H9 (cell line): ENCODE measurements around the gene MORC1. TPM values are rescaled to one million over a fixed set of nuclear protein-coding genes. Genes with fewer than 3 reads are reported as not detected.

ENCODE experiments used
- DNase-seq: peaks from one replicate; pipeline ENCODE4 v3.0.0-alpha.2; 2017
- H2AFZ ChIP-seq: one replicate; pipeline ENCODE4 v1.6.1; 2013; ENCODE audit warnings: mild to moderate bottlenecking, low read length, control low read depth, moderate library complexity
- H2AK5ac ChIP-seq: 2 replicates; pipeline ENCODE4 v1.6.1; 2013; ENCODE audit warnings: low read length, control low read depth, mixed read lengths; ENCODE audit not compliant: insufficient read length
- H2BK120ac ChIP-seq: one replicate; pipeline ENCODE4 v1.6.1; 2013; ENCODE audit warnings: low read depth, mild to moderate bottlenecking, low read length, control low read depth, inconsistent platforms; ENCODE audit not compliant: poor library complexity, severe bottlenecking
- H2BK12ac ChIP-seq: 2 replicates; pipeline ENCODE4 v1.6.1; 2013; ENCODE audit warnings: low read length, control low read depth, mixed read lengths, low read depth; ENCODE audit not compliant: insufficient read length
- H2BK15ac ChIP-seq: 2 replicates; pipeline ENCODE4 v1.6.1; 2013; ENCODE audit warnings: low read depth, low read length, control low read depth
- H2BK20ac ChIP-seq: one replicate; pipeline ENCODE4 v1.6.1; 2013; ENCODE audit warnings: low read depth, mild to moderate bottlenecking, low read length, control low read depth, inconsistent platforms; ENCODE audit not compliant: poor library complexity, severe bottlenecking
- H2BK5ac ChIP-seq: 2 replicates; pipeline ENCODE4 v1.6.1; 2013; ENCODE audit warnings: low read length, control low read depth, mixed read lengths; ENCODE audit not compliant: insufficient read length
- H3K14ac ChIP-seq: 2 replicates; pipeline ENCODE4 v1.6.1; 2013; ENCODE audit warnings: low read length, control low read depth; ENCODE audit not compliant: insufficient read depth
- H3K18ac ChIP-seq: 2 replicates; pipeline ENCODE4 v1.6.1; 2013; ENCODE audit warnings: low read depth, mild to moderate bottlenecking, mixed read lengths, low read length, control low read depth; ENCODE audit not compliant: insufficient read length
- H3K23ac ChIP-seq: 2 replicates; pipeline ENCODE4 v1.6.1; 2013; ENCODE audit warnings: low read length, control low read depth, mixed read lengths, low read depth; ENCODE audit not compliant: insufficient read length
- H3K23me2 ChIP-seq: 2 replicates; pipeline ENCODE4 v1.6.1; 2013; ENCODE audit warnings: low read depth, mild to moderate bottlenecking, mixed read lengths, low read length, control low read depth; ENCODE audit not compliant: insufficient read length, poor library complexity, severe bottlenecking
- H3K27ac ChIP-seq: 2 replicates; pipeline ENCODE4 v1.5.1; 2013; ENCODE audit warnings: low read length, control low read depth, mixed read lengths, low read depth; ENCODE audit not compliant: insufficient read length
- H3K27me3 ChIP-seq: 2 replicates; pipeline ENCODE4 v1.6.1; 2013; ENCODE audit warnings: low read length, control low read depth, inconsistent platforms; ENCODE audit not compliant: insufficient read depth
- H3K4ac ChIP-seq: 2 replicates; pipeline ENCODE4 v1.6.1; 2013; ENCODE audit warnings: low read depth, mild to moderate bottlenecking, control low read depth, inconsistent platforms, low read length, moderate library complexity
- H3K4me1 ChIP-seq: 2 replicates; pipeline ENCODE4 v1.6.1; 2013; ENCODE audit warnings: low read length, control low read depth, inconsistent platforms; ENCODE audit not compliant: insufficient read depth
- H3K4me2 ChIP-seq: 2 replicates; pipeline ENCODE4 v1.6.1; 2013; ENCODE audit warnings: low read length, control low read depth, mixed read lengths; ENCODE audit not compliant: insufficient read length, insufficient read depth
- H3K56ac ChIP-seq: 2 replicates; pipeline ENCODE4 v1.6.1; 2013; ENCODE audit warnings: low read depth, mild to moderate bottlenecking, mixed read lengths, low read length, control low read depth; ENCODE audit not compliant: insufficient read length
- H3K79me1 ChIP-seq: 2 replicates; pipeline ENCODE4 v1.6.1; 2013; ENCODE audit warnings: low read depth, mild to moderate bottlenecking, moderate library complexity, low read length, control low read depth, inconsistent platforms; ENCODE audit not compliant: insufficient read depth, poor library complexity, severe bottlenecking
- H3K79me2 ChIP-seq: 2 replicates; pipeline ENCODE4 v1.6.1; 2013; ENCODE audit warnings: low read length, control low read depth, inconsistent platforms; ENCODE audit not compliant: insufficient read depth
- H3K9ac ChIP-seq: 2 replicates; pipeline ENCODE4 v1.6.1; 2013; ENCODE audit warnings: low read length, control low read depth, mixed read lengths; ENCODE audit not compliant: insufficient read length; ENCODE audit errors: extremely low read depth
- H3K9me3 ChIP-seq: one replicate; pipeline ENCODE4 v1.6.1; 2013; ENCODE audit warnings: low read depth, low read length, inconsistent platforms; ENCODE audit not compliant: control insufficient read depth
- H3T11ph ChIP-seq: one replicate; pipeline ENCODE4 v1.6.1; 2013; ENCODE audit warnings: mild to moderate bottlenecking, low read length, control low read depth, inconsistent platforms
- H4K20me1 ChIP-seq: one replicate; pipeline ENCODE4 v1.6.1; 2013; ENCODE audit not compliant: control insufficient read depth, insufficient read length, insufficient read depth
- H4K5ac ChIP-seq: 2 replicates; pipeline ENCODE4 v1.6.1; 2013; ENCODE audit warnings: low read depth, mild to moderate bottlenecking, mixed read lengths, low read length, control low read depth; ENCODE audit not compliant: insufficient read length
- H4K8ac ChIP-seq: replicated peaks from 2 replicates; pipeline ENCODE4 v1.6.1; 2013; ENCODE audit warnings: low read length, control low read depth, mixed read lengths, low read depth; ENCODE audit not compliant: insufficient read length
- H4K91ac ChIP-seq: 2 replicates; pipeline ENCODE4 v1.6.1; 2013; ENCODE audit warnings: low read depth, mild to moderate bottlenecking, moderate library complexity, mixed read lengths, low read length, control low read depth; ENCODE audit not compliant: insufficient read length
- H3K27ac Mint-ChIP-seq, 3 experiments: 2 replicates in 2 of 3; 3 replicates in 1 of 3; pipeline ENCODE4 v1.8.0; 2020 to 2021; ENCODE audit warnings: mixed read lengths in 3 of 3, mild to moderate bottlenecking in 1 of 3, moderate library complexity in 1 of 3
- H3K27me3 Mint-ChIP-seq: 2 replicates; pipeline ENCODE4 v1.8.0; 2021; ENCODE audit warnings: low read depth, mild to moderate bottlenecking, moderate library complexity, mixed read lengths
- H3K36me3 Mint-ChIP-seq, 3 experiments: 2 replicates in 2 of 3; 3 replicates in 1 of 3; pipeline ENCODE4 v1.8.0; 2020 to 2021; ENCODE audit warnings: low read depth in 3 of 3, mixed read lengths in 3 of 3; ENCODE audit not compliant: insufficient read depth in 1 of 3
- H3K4me1 Mint-ChIP-seq, 2 experiments: 2 replicates each; pipeline ENCODE4 v1.8.0; 2020; ENCODE audit warnings: mixed read lengths in 2 of 2
- H3K4me3 Mint-ChIP-seq, 2 experiments: 2 replicates in 1 of 2; 3 replicates in 1 of 2; pipeline ENCODE4 v1.8.0; 2020 to 2021; ENCODE audit warnings: mild to moderate bottlenecking in 2 of 2, mixed read lengths in 2 of 2, moderate library complexity in 1 of 2
- H3K9me3 Mint-ChIP-seq, 2 experiments: 2 replicates in 1 of 2; 3 replicates in 1 of 2; pipeline ENCODE4 v1.8.0; 2020; ENCODE audit warnings: mild to moderate bottlenecking in 2 of 2, mixed read lengths in 2 of 2, moderate library complexity in 1 of 2
- whole genome bisulfite sequencing: extraction: QIAGEN DNeasy Blood & Tissue Kit; methylation state at CpG from one replicate; pipeline ENCODE4 v1.1.7; 2013; ENCODE audit warnings: missing lambda C conversion rate, low lambda C conversion rate, mixed read lengths; ENCODE audit not compliant: insufficient read length; ENCODE audit errors: extremely low coverage; 5-methylcytosine and 5-hydroxymethylcytosine counted together
- total RNA-seq: library from RNA; stranded (reverse); gene quantifications from 2 replicates; pipeline ENCODE4 v1.2.1, GENCODE V29; 2021
- TF ChIP-seq, protein P1 (sequence below): fragments of 200-600 bp; sonication (generic); conservative IDR thresholded peaks from 3 replicates; pipeline ENCODE4 v1.8.0; 2021; ENCODE audit warnings: antibody characterized with exemption, mild to moderate bottlenecking

The MORC1 gene
- total RNA-seq, 1 experiment from 2014 or later = not detected

DNA sequence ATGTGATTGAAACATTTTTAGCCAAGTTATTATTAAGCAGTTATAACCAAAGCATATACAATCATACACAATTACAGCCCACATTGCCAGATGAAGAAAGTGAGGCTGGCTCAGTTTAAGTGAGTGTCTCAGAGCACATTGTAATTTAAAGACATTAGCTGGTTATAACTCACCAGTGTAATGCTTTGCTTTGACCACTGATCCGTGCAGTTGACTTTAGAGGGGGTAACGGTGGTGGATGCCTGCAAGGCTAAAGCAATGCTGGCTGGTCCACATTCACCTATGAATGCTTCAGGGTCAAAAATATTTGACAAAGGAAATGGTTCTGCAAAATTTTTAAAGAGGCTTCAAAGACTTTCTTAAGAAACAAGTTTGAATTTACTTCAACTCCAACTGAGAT, 19.8 kb upstream of the MORC1 start:
- DNase-seq = no peak
- Histone ChIP-seq H3K27ac (no peak overlapping the region), H2BK5ac (no peak overlapping the region), H2BK15ac (no peak overlapping the region), H3K79me2 (no peaks in the 10 kb centered on the region), H3K9ac (no peak overlapping the region), H3K9me3 (no peaks in the 10 kb centered on the region), H2AK5ac (no peak overlapping the region), H3K4ac (no peak overlapping the region), H4K5ac (no peak overlapping the region), H3K79me1 (no peaks in the 10 kb centered on the region), H3T11ph (no peak overlapping the region), H3K23ac (no peak overlapping the region), H2BK12ac (no peak overlapping the region), H2BK120ac (no peak overlapping the region), H2BK20ac (no peak overlapping the region), H4K8ac (no peak overlapping the region), H3K56ac (no peak overlapping the region), H3K27me3 (no peaks in the 10 kb centered on the region), H3K4me1 (no peaks in the 10 kb centered on the region; the same call in 1 of the 2 replicates), H3K18ac (no peak overlapping the region), H3K4me2 (no peak overlapping the region), H4K20me1 (no peaks in the 10 kb centered on the region), H3K23me2 (no peaks in the 10 kb centered on the region), H4K91ac (no peak overlapping the region), H2AFZ (no peak overlapping the region), H3K14ac (no peak overlapping the region)
- Mint-ChIP-seq H3K4me1 (no peaks in the 10 kb centered on the region), H3K4me3 (no peak overlapping the region), H3K27ac (no peak overlapping the region), H3K9me3 (no peaks in the 10 kb centered on the region), H3K36me3 (no peaks in the 10 kb centered on the region), H3K27me3 (no peaks in the 10 kb centered on the region)
- TF ChIP-seq, protein P1, sequence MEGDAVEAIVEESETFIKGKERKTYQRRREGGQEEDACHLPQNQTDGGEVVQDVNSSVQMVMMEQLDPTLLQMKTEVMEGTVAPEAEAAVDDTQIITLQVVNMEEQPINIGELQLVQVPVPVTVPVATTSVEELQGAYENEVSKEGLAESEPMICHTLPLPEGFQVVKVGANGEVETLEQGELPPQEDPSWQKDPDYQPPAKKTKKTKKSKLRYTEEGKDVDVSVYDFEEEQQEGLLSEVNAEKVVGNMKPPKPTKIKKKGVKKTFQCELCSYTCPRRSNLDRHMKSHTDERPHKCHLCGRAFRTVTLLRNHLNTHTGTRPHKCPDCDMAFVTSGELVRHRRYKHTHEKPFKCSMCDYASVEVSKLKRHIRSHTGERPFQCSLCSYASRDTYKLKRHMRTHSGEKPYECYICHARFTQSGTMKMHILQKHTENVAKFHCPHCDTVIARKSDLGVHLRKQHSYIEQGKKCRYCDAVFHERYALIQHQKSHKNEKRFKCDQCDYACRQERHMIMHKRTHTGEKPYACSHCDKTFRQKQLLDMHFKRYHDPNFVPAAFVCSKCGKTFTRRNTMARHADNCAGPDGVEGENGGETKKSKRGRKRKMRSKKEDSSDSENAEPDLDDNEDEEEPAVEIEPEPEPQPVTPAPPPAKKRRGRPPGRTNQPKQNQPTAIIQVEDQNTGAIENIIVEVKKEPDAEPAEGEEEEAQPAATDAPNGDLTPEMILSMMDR = no peak
- no CpG with 5 or more reads among the region's 2 CpGs for WGBS
